Gastrocnemius medialis (tissue), 4 donors: ENCODE results near the gene PPM1M.

Experiments
- POLR2A ChIP-seq, 2 donors: fragments of 450-650 bp; IDR thresholded peaks; one replicate each; pipeline ENCODE4 v1.6.1; 2017; ENCODE audit warnings: antibody characterized with exemption in 2 of 2, mild to moderate bottlenecking in 2 of 2, moderate library complexity in 2 of 2
- TF ChIP-seq, protein P1 (sequence below), 5 experiments: fragments of 450-650 bp in 3 of 5; fragments of 200-600 bp in 2 of 5; sonication (generic) in 2 of 5; IDR thresholded peaks in 4 of 5; conservative IDR thresholded peaks in 1 of 5; 1 replicate in 4 of 5; 2 replicates in 1 of 5; pipeline ENCODE4 v1.5.1; 2016 to 2019; ENCODE audit warnings: antibody characterized with exemption in 5 of 5, mild to moderate bottlenecking in 3 of 5, moderate library complexity in 3 of 5

DNA sequence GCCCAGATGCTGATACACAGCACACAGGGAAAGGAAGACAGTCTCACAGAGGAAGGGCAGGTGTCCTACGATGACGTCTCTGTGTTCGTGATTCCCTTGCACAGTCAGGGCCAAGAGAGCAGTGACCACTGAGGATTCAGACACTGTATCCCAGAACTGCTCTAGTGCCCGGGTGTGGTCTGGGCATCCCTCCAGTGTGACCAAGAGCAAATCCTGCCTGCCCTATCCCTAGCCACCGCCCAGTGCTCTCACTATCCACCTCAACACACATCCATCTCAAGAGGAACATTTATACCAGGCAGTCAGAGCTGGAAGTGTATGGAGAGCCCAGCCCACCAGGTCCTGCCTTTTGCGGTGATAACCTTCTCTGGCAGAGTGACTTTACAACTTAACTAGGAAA is 4.1 kb downstream of the PPM1M start:
- TF ChIP-seq POLR2A (IDR thresholded peaks at IDR 0.05), result no peak
- TF ChIP-seq, protein P1, sequence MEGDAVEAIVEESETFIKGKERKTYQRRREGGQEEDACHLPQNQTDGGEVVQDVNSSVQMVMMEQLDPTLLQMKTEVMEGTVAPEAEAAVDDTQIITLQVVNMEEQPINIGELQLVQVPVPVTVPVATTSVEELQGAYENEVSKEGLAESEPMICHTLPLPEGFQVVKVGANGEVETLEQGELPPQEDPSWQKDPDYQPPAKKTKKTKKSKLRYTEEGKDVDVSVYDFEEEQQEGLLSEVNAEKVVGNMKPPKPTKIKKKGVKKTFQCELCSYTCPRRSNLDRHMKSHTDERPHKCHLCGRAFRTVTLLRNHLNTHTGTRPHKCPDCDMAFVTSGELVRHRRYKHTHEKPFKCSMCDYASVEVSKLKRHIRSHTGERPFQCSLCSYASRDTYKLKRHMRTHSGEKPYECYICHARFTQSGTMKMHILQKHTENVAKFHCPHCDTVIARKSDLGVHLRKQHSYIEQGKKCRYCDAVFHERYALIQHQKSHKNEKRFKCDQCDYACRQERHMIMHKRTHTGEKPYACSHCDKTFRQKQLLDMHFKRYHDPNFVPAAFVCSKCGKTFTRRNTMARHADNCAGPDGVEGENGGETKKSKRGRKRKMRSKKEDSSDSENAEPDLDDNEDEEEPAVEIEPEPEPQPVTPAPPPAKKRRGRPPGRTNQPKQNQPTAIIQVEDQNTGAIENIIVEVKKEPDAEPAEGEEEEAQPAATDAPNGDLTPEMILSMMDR (IDR thresholded peaks at IDR 0.05 in 4 of 5, conservative IDR thresholded peaks at IDR 0.05 in 1 of 5), result no peak
